ENCODE measurements around the gene UBE2B.

GRCh38 chr5:134417707-134418106, 46.3 kb downstream of the UBE2B start:
- TF ChIP-seq, protein P1, sequence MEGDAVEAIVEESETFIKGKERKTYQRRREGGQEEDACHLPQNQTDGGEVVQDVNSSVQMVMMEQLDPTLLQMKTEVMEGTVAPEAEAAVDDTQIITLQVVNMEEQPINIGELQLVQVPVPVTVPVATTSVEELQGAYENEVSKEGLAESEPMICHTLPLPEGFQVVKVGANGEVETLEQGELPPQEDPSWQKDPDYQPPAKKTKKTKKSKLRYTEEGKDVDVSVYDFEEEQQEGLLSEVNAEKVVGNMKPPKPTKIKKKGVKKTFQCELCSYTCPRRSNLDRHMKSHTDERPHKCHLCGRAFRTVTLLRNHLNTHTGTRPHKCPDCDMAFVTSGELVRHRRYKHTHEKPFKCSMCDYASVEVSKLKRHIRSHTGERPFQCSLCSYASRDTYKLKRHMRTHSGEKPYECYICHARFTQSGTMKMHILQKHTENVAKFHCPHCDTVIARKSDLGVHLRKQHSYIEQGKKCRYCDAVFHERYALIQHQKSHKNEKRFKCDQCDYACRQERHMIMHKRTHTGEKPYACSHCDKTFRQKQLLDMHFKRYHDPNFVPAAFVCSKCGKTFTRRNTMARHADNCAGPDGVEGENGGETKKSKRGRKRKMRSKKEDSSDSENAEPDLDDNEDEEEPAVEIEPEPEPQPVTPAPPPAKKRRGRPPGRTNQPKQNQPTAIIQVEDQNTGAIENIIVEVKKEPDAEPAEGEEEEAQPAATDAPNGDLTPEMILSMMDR (IDR thresholded peaks at IDR 0.05; ENCODE audit: insufficient read depth, low read length, poor library complexity, severe bottlenecking), result no peak
- TF ChIP-seq EZH2phosphoT487 (conservative IDR thresholded peaks at IDR 0.05; ENCODE audit: low read length), result no peak
